Activated CD8-positive, alpha-beta memory T cell treated with anti-CD3 and anti-CD28 coated beads, Interleukin-2, amount 50 U/mL, for 24 hours (primary cell): ENCODE measurements around the gene ADPRH.
"Not testable (repeated sequence)": the region's sequence is repeated elsewhere in the genome, so short reads cannot be mapped to it uniquely, and the experiment has no call there.

Experiments
- DNase-seq: peaks from one replicate; pipeline ENCODE4 v3.0.0-alpha.2; 2020; ENCODE audit errors: extremely low read depth

Gene ADPRH

GRCh38 chr3:119579366-119580066, at the start of gene ADPRH:
Gene ADPRH (plus strand): TSS chr3:119579492. CDS start chr3:119582170, 2,678 bp downstream.
- no peak for DNase-seq

- no peak for DNase-seq
Measured at GRCh38 chr3:119529883-119530282, 49.4 kb upstream of the ADPRH start.

- no peak for DNase-seq
Measured at GRCh38 chr3:119530456-119530855, 48.8 kb upstream of the ADPRH start.

GRCh38 chr3:119531151-119531550, 48.1 kb upstream of the ADPRH start:
- no peak for DNase-seq

GRCh38 chr3:119534296-119534695, 45.0 kb upstream of the ADPRH start:
- no peak for DNase-seq

GRCh38 chr3:119536757-119537156, 42.5 kb upstream of the ADPRH start:
- DNase-seq, result no peak

GRCh38 chr3:119538772-119539171, 40.5 kb upstream of the ADPRH start:
- DNase-seq, result no peak

GRCh38 chr3:119541547-119541946, 37.7 kb upstream of the ADPRH start:
- no peak for DNase-seq

GRCh38 chr3:119542168-119542767, 37.0 kb upstream of the ADPRH start:
- no peak for DNase-seq

- DNase-seq, result no peak
Measured at GRCh38 chr3:119543147-119543546, 36.1 kb upstream of the ADPRH start.

GRCh38 chr3:119547227-119547626, 32.1 kb upstream of the ADPRH start:
- DNase-seq, result no peak

- DNase-seq, result no peak
Measured at GRCh38 chr3:119548341-119548740, 31.0 kb upstream of the ADPRH start.

- DNase-seq, result no peak
Measured at GRCh38 chr3:119550192-119550910, 28.9 kb upstream of the ADPRH start.

- no peak for DNase-seq
Measured at GRCh38 chr3:119551598-119551997, 27.7 kb upstream of the ADPRH start.

- DNase-seq, result not testable (repeated sequence)
Measured at GRCh38 chr3:119552928-119553327, 26.4 kb upstream of the ADPRH start.

GRCh38 chr3:119553823-119554415, 25.4 kb upstream of the ADPRH start:
- DNase-seq, result no peak

GRCh38 chr3:119555309-119555735, 24.0 kb upstream of the ADPRH start:
- DNase-seq, result no peak

- DNase-seq, result no peak
Measured at GRCh38 chr3:119555929-119556328, 23.4 kb upstream of the ADPRH start.

- DNase-seq, result no peak
Measured at GRCh38 chr3:119557192-119557876, 22.0 kb upstream of the ADPRH start.

- DNase-seq, result no peak
Measured at GRCh38 chr3:119557877-119558269, 21.4 kb upstream of the ADPRH start.

- no peak for DNase-seq
Measured at GRCh38 chr3:119558626-119559317, 20.5 kb upstream of the ADPRH start.
